GM19395 (cell line): Measurements from ENCODE around the gene PARVA.

ENCODE experiments used
- ATAC-seq: cut with Tn5 transposase; IDR thresholded peaks from one replicate; pipeline ENCODE4 v1.9.1; 2021; ENCODE audit warnings: mild to moderate bottlenecking, moderate library complexity; ENCODE audit not compliant: unreplicated experiment

PARVA gene

GRCh38 chr11:12544986-12545775 lies 167.8 kb downstream of the PARVA start:
- no peak for ATAC-seq

GRCh38 chr11:12546122-12546521 lies 168.8 kb downstream of the PARVA start:
- ATAC-seq: no peak

GRCh38 chr11:12546660-12547059 lies 169.3 kb downstream of the PARVA start:
- ATAC-seq: no peak

GRCh38 chr11:12547953-12548650 lies 170.7 kb downstream of the PARVA start:
- ATAC-seq: no peak

- ATAC-seq: no peak
These were observed 175.3 kb downstream of the PARVA start for GRCh38 chr11:12552692-12553091.

- no peak for ATAC-seq
These were observed 176.8 kb downstream of the PARVA start for GRCh38 chr11:12554122-12554521.

GRCh38 chr11:12556155-12556554 lies 178.8 kb downstream of the PARVA start:
- ATAC-seq: no peak

- ATAC-seq: no peak
These were observed 179.5 kb downstream of the PARVA start for GRCh38 chr11:12556788-12557384.

GRCh38 chr11:12559011-12559410 lies 181.6 kb downstream of the PARVA start:
- no peak for ATAC-seq

GRCh38 chr11:12560362-12560761 lies 183.0 kb downstream of the PARVA start:
- ATAC-seq: no peak

GRCh38 chr11:12560861-12561260 lies 183.5 kb downstream of the PARVA start:
- ATAC-seq: no peak

- no peak for ATAC-seq
These were observed 186.6 kb downstream of the PARVA start for GRCh38 chr11:12564012-12564411.

- no peak for ATAC-seq
These were observed 188.0 kb downstream of the PARVA start for GRCh38 chr11:12565406-12565805.

- no peak for ATAC-seq
These were observed 190.5 kb downstream of the PARVA start for GRCh38 chr11:12567746-12568460.

- no peak for ATAC-seq
These were observed 192.4 kb downstream of the PARVA start for GRCh38 chr11:12569499-12570425.

GRCh38 chr11:12573707-12574485 lies 196.5 kb downstream of the PARVA start:
- no peak for ATAC-seq

GRCh38 chr11:12577725-12578644 lies 200.6 kb downstream of the PARVA start:
- no peak for ATAC-seq

GRCh38 chr11:12581416-12581815 lies 204.0 kb downstream of the PARVA start:
- ATAC-seq: no peak
